HG03103 (cell line): ENCODE data around the gene NEU4.
A peak's percentile ranks its signal among the peaks of the same experiment; 100 is the strongest.

Source experiments
- ATAC-seq: cut with Tn5 transposase; IDR thresholded peaks from one replicate; pipeline ENCODE4 v1.9.1; 2021; ENCODE audit warnings: low read depth; ENCODE audit not compliant: unreplicated experiment

The NEU4 gene

GRCh38 chr2:241860184-241861078, 51.4 kb downstream of the NEU4 start:
- ATAC-seq: peak; percentile 6

- ATAC-seq: no peak
Observed at GRCh38 chr2:241861264-241861663, 52.3 kb downstream of the NEU4 start.

- ATAC-seq: no peak
Observed at GRCh38 chr2:241862093-241862492, 53.1 kb downstream of the NEU4 start.

- no peak for ATAC-seq
Observed at GRCh38 chr2:241862775-241863535, 54.0 kb downstream of the NEU4 start.

GRCh38 chr2:241863536-241863954, 54.6 kb downstream of the NEU4 start:
- ATAC-seq: no peak

- ATAC-seq: no peak
Observed at GRCh38 chr2:241864168-241864849, 55.3 kb downstream of the NEU4 start.

- ATAC-seq: no peak
Observed at GRCh38 chr2:241864850-241865213, 55.8 kb downstream of the NEU4 start.

- ATAC-seq: no peak
Observed at GRCh38 chr2:241865416-241865956, 56.5 kb downstream of the NEU4 start.

GRCh38 chr2:241865957-241866789, 57.2 kb downstream of the NEU4 start:
- no peak for ATAC-seq
